ENCODE data around the gene KCNQ1.

The KCNQ1 gene

GRCh38 chr11:2530855-2531200 lies 86.0 kb downstream of the KCNQ1 start:
- TF ChIP-seq CTCF (IDR thresholded peaks at IDR 0.05; ENCODE audit: low read depth, low read length) = no peak
- Histone ChIP-seq H3K36me3 (no peaks in the 10 kb centered on the region), H3K4me1 (no peaks in the 10 kb centered on the region), H3K4me3 (ENCODE audit: low read depth, low read length) (no peak overlapping the region), H3K9me3 (no peaks in the 10 kb centered on the region), H3K27me3 (no peaks in the 10 kb centered on the region)
- DNase-seq = no peak

GRCh38 chr11:2531277-2531986 lies 86.6 kb downstream of the KCNQ1 start:
- Histone ChIP-seq H3K9me3 (no peaks in the 10 kb centered on the region), H3K27me3 (no peaks in the 10 kb centered on the region), H3K36me3 (no peaks in the 10 kb centered on the region), H3K4me3 (ENCODE audit: low read depth, low read length) (no peak overlapping the region), H3K4me1 (no peaks in the 10 kb centered on the region)
- TF ChIP-seq CTCF (IDR thresholded peaks at IDR 0.05; ENCODE audit: low read depth, low read length) = peak; percentile 72
- DNase-seq = peak; percentile 64

- no peaks in the 10 kb centered on the region for H3K36me3 ChIP-seq
- no peak for TF ChIP-seq CTCF (IDR thresholded peaks at IDR 0.05; ENCODE audit: low read depth, low read length)
- H3K4me1 ChIP-seq = no peaks in the 10 kb centered on the region
- no peaks in the 10 kb centered on the region for H3K27me3 ChIP-seq
- no peak overlapping the region for H3K4me3 ChIP-seq (ENCODE audit: low read depth, low read length)
- no peaks in the 10 kb centered on the region for H3K9me3 ChIP-seq
- no peak for DNase-seq
Observed at GRCh38 chr11:2531987-2532703, 87.3 kb downstream of the KCNQ1 start.

GRCh38 chr11:2532704-2533586 lies 88.1 kb downstream of the KCNQ1 start:
- Histone ChIP-seq H3K36me3 (no peaks in the 10 kb centered on the region), H3K9me3 (no peaks in the 10 kb centered on the region), H3K27me3 (no peaks in the 10 kb centered on the region), H3K4me1 (no peaks in the 10 kb centered on the region), H3K4me3 (ENCODE audit: low read depth, low read length) (no peak overlapping the region)
- peak; percentile 85 for TF ChIP-seq CTCF (IDR thresholded peaks at IDR 0.05; ENCODE audit: low read depth, low read length)
- peak; percentile 83 for DNase-seq

- Histone ChIP-seq H3K27me3 (no peaks in the 10 kb centered on the region), H3K4me1 (no peaks in the 10 kb centered on the region), H3K9me3 (no peaks in the 10 kb centered on the region), H3K36me3 (no peaks in the 10 kb centered on the region), H3K4me3 (ENCODE audit: low read depth, low read length) (no peak overlapping the region)
- peak; percentile 5 for DNase-seq
- no peak for TF ChIP-seq CTCF (IDR thresholded peaks at IDR 0.05; ENCODE audit: low read depth, low read length)
Observed at GRCh38 chr11:2533587-2534133, 88.9 kb downstream of the KCNQ1 start.

Measured in BE2C (cell line).